ENCODE measurements around the gene LINC00632. TPM values are rescaled to one million over a fixed set of nuclear protein-coding genes. Genes with fewer than 3 reads are reported as not detected.

The LINC00632 gene
- total RNA-seq, 1 experiment from 2014 or later: 3.8 TPM

DNA sequence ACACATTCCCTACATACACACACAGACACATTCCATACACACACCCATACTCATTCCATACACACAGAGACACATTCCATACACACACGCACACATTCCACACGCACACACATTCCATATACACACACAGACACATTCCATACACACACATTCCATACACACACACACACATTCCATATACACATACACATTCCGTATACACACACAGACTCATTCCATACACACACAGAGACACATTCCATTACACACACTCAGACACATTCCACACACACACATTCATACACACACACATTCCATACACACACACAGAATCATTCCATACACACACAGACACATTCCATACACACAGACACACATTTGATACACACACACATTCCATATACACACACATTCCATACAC is 15.2 kb downstream of the LINC00632 start:
- Histone ChIP-seq H3K36me3 (no peaks in the 10 kb centered on the region), H3K9me3 (replicated peaks) (no peaks in the 10 kb centered on the region), H3K27ac (no peak overlapping the region), H3K27me3 (no peaks in the 10 kb centered on the region), H3K4me3 (no peak overlapping the region), H3K4me1 (no peaks in the 10 kb centered on the region)
- no peak for DNase-seq

DNA sequence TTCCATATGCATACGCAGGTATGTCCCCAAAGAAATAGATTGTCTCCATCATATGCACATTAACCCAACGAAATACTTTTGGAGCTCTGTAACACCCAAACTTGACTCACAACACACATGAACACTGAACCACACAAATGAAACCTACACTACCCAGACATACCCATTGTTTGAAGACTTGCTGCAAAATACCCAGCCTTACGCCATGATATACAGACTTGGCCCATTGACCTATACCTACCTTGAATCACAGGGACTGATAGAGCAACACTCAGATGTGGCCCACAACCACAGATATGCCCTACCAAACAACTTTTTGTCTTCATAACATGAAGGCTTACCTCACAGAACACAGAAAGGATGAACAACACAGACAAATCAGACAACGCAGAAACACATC is 15.9 kb downstream of the LINC00632 start:
- no peak for DNase-seq
- no peaks in the 10 kb centered on the region for H3K9me3 ChIP-seq (replicated peaks)
- H3K27ac ChIP-seq: no peak overlapping the region
- no peaks in the 10 kb centered on the region for H3K36me3 ChIP-seq
- H3K4me3 ChIP-seq: no peak overlapping the region
- H3K4me1 ChIP-seq: no peaks in the 10 kb centered on the region
- H3K27me3 ChIP-seq: no peaks in the 10 kb centered on the region

DNA sequence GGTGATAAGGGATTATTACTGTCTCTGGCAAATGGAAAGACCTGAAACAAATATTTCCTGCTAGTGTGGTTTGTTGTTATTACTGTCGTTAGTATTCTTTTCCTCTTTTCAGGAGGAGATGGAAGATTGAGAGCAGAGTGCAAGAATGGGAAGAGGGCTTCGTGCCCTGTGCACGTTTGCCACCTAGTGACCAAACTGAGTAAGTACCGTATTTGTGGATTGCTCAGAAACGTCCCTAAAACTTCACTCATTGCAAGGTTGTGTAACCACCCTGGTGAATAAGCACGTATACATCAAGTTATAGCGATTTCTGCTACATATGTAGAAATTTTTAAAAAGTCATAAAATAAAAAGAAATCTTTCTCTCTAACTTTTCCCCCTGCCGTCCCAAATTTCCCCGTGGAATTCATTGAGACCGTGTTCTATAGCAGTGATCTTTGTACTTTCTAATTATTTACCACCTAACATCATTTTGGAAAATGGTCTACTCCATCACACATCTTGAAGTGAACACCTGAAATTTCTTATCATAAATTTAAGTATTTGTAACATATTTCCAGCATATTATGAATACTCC is 24.3 kb downstream of the LINC00632 start:
- H3K4me3 ChIP-seq: no peak overlapping the region
- DNase-seq: peak; percentile 8 to 54
- H3K9me3 ChIP-seq (replicated peaks): no peaks in the 10 kb centered on the region
- H3K27ac ChIP-seq: no peak overlapping the region
- no peaks in the 10 kb centered on the region for H3K4me1 ChIP-seq
- H3K36me3 ChIP-seq: no peaks in the 10 kb centered on the region
- no peaks in the 10 kb centered on the region for H3K27me3 ChIP-seq

DNA sequence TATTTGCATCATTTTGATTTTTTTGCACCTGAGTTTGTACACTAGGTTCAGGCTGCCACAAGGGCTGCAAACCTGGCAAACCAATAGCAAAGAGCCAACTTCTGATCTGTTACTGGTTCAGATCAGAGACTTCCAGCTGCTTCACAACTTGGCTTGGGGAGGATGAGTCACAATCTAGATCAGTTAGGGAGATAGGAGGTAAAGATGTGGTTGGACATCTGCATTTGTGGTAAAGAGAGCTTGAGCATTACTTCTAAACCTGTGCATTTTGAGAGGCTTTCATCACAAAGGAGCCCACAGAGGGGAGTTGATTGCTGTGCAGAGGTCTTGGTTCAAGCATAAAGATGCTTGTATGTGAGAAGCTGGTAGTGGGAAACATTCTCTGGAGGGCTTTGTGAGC is 34.5 kb downstream of the LINC00632 start:
- Histone ChIP-seq H3K9me3 (replicated peaks) (no peaks in the 10 kb centered on the region), H3K36me3 (no peaks in the 10 kb centered on the region), H3K27ac (no peak overlapping the region), H3K4me1 (no peaks in the 10 kb centered on the region), H3K27me3 (no peaks in the 10 kb centered on the region), H3K4me3 (no peak overlapping the region)
- no peak for DNase-seq

DNA sequence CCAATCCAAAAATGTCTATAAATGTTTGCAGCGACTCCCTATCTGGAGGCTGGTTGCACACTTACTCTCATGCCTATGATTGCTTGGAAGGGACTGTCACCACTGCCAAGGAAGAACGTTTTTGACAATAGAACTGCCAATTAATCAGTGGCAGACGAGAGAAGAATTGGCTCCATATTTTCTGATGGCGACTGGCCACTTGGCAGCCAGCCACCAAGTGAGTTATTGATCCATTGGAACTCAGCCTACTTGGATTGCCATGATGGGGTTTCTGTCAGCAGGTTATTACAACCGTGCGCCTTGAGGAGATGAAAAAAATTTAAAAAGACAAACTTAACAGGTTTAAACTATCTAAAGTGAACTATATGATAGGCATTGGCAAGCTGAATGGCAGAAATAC is 47.4 kb downstream of the LINC00632 start:
- Histone ChIP-seq H3K4me3 (no peak overlapping the region), H3K36me3 (no peaks in the 10 kb centered on the region), H3K27me3 (no peaks in the 10 kb centered on the region), H3K27ac (no peak overlapping the region), H3K9me3 (replicated peaks) (no peaks in the 10 kb centered on the region), H3K4me1 (no peaks in the 10 kb centered on the region)
- DNase-seq: no peak

DNA sequence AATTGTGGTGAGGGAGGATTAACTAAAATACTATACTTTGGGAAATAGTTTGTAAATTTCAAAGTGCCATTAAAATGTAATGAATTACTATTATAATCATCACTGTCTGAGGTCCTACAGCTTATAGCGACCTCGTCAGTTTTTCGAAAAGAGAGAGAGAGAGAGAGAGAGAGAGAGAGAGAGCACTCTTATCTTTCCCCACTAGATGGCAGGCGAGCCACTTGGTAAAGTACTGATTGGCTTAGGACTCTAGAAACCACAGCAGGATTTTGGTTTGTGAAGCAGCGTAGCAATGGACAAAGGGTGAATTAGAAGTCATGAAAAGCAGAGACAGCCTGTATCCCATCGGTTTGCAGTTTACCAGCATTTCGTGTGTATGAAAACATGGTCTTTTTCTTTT is 52.5 kb downstream of the LINC00632 start:
- H3K9me3 ChIP-seq (replicated peaks): no peaks in the 10 kb centered on the region
- H3K4me3 ChIP-seq: no peak overlapping the region
- peak; percentile 30 to 60 for DNase-seq
- no peaks in the 10 kb centered on the region for H3K4me1 ChIP-seq
- no peaks in the 10 kb centered on the region for H3K36me3 ChIP-seq
- no peaks in the 10 kb centered on the region for H3K27me3 ChIP-seq
- H3K27ac ChIP-seq: no peak overlapping the region

DNA sequence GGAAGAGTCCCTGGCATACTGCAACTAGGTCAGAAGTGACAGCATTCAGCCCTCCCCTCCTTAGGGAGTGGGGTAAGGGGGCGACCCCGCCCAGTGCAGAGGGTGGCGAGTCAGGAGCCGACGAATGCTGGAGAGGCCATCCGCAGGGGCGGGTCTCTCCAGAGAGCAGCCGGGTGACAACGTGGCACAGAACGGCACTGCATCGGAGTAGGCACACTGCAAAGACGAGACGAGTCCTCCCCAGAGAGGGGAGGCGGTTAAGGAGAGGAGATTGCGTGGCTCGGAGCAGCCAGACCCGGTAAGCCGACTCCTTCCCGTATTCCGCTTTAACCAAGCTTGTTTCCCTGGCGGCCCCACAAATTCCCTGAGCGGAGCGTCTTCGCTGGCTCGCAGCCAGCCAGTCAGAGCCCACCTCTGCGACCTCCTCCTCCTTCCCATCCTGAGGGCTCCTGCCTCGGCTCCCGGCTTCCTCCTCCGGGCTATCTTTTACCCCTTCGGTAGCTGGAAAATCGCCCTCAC is 54.9 kb downstream of the LINC00632 start:
- no peaks in the 10 kb centered on the region for H3K9me3 ChIP-seq (replicated peaks)
- H3K27ac ChIP-seq: no peak overlapping the region
- no peaks in the 10 kb centered on the region for H3K27me3 ChIP-seq
- peak in 1 of 2 experiments; percentile 9 for DNase-seq
- no peaks in the 10 kb centered on the region for H3K4me1 ChIP-seq
- H3K36me3 ChIP-seq: no peaks in the 10 kb centered on the region
- H3K4me3 ChIP-seq: peak overlapping the region; percentile 27

DNA sequence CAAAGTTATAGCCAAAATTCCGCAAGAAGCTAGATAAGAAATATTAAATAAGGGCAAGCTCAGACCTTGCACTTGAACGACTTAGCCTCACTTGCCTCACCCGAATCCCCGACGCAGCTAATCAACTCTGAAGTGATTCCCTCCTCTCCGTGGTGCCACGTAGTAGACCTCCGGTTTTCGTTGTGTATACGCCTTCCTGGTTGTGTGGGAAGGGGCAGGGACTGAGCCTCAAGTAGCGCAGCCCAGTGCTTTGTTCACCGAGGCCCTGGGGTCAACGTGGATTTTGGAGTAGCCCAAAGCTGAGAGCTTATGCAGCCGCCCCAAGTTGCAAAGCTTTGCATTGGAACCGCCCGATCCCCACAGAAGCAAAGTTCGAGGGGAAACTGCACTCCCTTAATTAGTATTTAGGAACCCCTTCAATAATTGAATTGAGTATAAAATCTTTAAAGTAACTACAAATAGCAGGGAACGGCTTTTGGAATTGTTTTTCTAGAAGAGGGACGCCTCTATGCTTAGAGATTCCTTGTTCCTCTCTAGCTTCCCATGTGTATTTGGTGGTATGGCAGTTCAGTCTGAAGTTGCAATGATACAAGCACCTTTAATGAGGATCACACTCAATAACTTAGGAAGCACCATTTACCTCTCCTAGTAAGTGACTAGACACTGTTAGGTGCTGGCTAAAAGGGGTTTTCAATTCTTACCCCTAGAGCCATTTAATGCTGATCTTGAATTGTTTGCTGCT is 55.7 kb downstream of the LINC00632 start:
- no peaks in the 10 kb centered on the region for H3K9me3 ChIP-seq (replicated peaks)
- no peaks in the 10 kb centered on the region for H3K4me1 ChIP-seq
- no peak overlapping the region for H3K4me3 ChIP-seq
- H3K36me3 ChIP-seq: no peaks in the 10 kb centered on the region
- DNase-seq: no peak
- H3K27ac ChIP-seq: no peak overlapping the region
- no peaks in the 10 kb centered on the region for H3K27me3 ChIP-seq

DNA sequence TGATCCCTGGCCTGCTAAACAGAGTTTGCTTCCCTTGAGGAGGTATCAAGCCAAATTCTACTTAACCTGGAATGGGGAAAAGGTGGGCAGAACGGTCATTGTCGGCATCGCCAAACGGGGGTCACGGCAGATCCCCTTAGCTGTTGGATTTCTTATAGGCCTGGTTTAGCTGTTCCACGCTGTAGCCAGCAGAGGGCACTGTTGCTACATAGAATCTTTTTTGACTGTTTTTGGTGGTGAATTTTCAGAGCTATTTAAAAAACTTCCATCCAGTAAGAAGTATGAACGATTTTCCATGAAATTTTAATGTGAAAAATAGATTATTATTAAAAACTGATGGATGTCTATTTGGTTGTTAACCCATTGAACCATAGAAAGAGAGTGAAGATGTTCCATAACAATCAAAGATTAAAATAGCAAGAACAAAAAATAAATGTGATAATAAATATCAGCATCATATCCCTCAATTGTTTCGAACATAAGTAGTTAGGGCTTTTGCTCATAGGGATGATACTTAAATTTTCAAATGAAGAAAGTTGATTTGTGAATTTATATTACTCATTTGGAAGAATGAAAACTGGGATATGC is 56.6 kb downstream of the LINC00632 start:
- no peak overlapping the region for H3K4me3 ChIP-seq
- no peaks in the 10 kb centered on the region for H3K4me1 ChIP-seq
- no peaks in the 10 kb centered on the region for H3K36me3 ChIP-seq
- peak in 1 of 2 experiments; percentile 69 for DNase-seq
- H3K27me3 ChIP-seq: no peaks in the 10 kb centered on the region
- H3K9me3 ChIP-seq (replicated peaks): no peaks in the 10 kb centered on the region
- no peak overlapping the region for H3K27ac ChIP-seq

DNA sequence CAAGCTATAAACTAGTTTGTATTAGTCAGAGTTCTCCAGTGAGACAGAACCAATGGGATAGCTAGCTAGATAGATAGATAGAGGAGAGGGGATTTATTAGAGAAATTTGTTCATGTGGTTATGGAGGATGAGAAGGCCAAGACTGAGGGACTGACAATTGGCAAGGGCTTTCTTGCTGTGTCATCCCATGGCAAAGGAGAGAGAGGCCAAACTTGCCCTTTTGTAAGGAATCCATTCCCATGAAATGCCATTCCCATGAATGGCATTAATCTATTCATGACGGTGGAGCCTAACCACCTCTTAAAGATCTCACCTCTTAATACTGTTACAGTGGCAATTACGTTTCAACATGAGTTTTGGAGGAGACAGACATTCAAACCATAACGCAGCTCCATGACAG is 58.1 kb downstream of the LINC00632 start:
- no peak for DNase-seq
- Histone ChIP-seq H3K36me3 (no peaks in the 10 kb centered on the region), H3K9me3 (replicated peaks) (no peaks in the 10 kb centered on the region), H3K4me3 (no peak overlapping the region), H3K27me3 (no peaks in the 10 kb centered on the region), H3K4me1 (no peaks in the 10 kb centered on the region), H3K27ac (no peak overlapping the region)

DNA sequence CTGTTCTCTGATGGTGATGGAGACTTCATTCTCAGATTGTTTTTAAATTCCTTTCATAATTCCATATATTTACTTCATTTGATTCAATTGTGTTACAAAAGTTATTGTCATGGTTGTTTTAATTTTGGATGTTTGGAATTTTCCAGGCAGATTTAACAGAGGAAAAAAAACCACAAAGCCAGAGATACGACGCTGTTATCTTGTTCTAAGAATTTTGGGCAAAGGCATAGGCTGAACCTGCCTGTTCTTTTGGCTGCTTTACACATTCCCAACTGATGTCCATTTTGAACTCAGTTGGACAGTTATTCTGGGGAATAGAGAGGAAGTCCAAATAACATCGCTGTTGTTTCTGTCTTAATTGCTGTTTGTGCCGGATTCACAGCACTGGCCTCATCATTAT is 65.7 kb downstream of the LINC00632 start:
- no peaks in the 10 kb centered on the region for H3K9me3 ChIP-seq (replicated peaks)
- H3K27me3 ChIP-seq: no peaks in the 10 kb centered on the region
- H3K27ac ChIP-seq: no peak overlapping the region
- no peak overlapping the region for H3K4me3 ChIP-seq
- no peaks in the 10 kb centered on the region for H3K36me3 ChIP-seq
- no peak for DNase-seq
- no peaks in the 10 kb centered on the region for H3K4me1 ChIP-seq

DNA sequence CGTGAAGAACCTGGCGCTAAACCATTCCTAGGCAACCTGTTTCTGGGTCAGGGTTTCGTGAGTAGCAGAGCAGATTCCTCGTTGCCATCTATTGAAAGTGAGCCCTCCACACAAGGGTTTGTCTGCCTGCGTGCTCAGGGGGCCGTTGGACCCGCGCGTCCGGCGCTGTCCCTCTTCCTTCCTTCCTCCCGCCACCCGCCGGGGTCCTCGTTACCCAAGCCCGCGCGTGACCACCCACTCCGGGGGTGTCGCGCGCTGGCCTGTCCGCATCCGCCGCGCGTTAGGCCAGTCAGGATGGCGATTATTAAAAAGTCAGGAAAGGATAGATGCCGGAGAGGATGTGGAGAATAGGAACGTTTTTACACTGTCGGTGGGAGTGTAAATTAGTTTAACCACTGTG is 66.8 kb downstream of the LINC00632 start:
- H3K27ac ChIP-seq: no peak overlapping the region
- no peaks in the 10 kb centered on the region for H3K27me3 ChIP-seq
- H3K4me3 ChIP-seq: no peak overlapping the region
- H3K36me3 ChIP-seq: no peaks in the 10 kb centered on the region
- no peaks in the 10 kb centered on the region for H3K4me1 ChIP-seq
- no peak for DNase-seq
- no peaks in the 10 kb centered on the region for H3K9me3 ChIP-seq (replicated peaks)

DNA sequence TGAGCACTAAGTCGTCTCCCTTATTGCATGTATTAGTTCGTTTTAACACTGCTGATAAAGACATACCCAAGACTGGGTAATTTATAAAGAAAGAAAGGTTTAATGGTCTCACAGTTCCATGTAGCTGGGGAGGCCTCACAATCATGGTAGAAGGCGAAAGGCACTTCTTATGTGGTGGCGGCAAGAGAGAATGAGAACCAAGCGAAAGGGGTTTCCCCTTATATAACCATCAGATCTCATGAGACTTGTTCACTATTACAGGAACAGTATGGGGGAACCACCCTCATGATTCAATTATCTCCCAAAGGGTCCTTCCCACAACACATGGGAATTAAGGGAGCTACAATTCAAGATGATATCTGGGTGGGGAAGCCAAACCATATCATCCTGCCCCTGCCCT is 85.1 kb downstream of the LINC00632 start:
- Histone ChIP-seq H3K27me3 (no peaks in the 10 kb centered on the region), H3K4me1 (no peaks in the 10 kb centered on the region), H3K27ac (no peak overlapping the region), H3K9me3 (replicated peaks) (no peaks in the 10 kb centered on the region), H3K36me3 (no peaks in the 10 kb centered on the region), H3K4me3 (no peak overlapping the region)
- DNase-seq: no peak

DNA sequence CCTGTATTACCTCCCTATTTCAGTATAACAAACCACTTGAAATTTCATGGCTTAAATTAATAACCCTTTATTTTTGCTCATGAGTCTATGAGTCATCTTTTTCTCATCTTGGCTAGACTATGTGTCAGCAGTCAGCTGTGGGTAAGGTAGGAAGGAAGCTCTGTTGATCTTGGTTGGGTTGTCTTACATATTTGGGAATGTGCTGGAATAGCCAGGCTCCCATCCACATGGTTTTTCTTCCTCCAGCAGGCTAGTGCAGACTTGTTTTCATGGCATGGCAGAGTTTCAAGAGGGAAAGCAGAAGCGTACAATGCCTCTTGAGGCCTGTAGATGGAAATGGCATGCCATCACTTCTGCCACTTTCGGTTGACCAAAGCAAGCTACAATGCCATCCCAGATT is 89.7 kb downstream of the LINC00632 start:
- no peak for DNase-seq
- Histone ChIP-seq H3K36me3 (no peaks in the 10 kb centered on the region), H3K9me3 (replicated peaks) (no peaks in the 10 kb centered on the region), H3K4me3 (no peak overlapping the region), H3K27me3 (no peaks in the 10 kb centered on the region), H3K4me1 (no peaks in the 10 kb centered on the region), H3K27ac (no peak overlapping the region)

DNA sequence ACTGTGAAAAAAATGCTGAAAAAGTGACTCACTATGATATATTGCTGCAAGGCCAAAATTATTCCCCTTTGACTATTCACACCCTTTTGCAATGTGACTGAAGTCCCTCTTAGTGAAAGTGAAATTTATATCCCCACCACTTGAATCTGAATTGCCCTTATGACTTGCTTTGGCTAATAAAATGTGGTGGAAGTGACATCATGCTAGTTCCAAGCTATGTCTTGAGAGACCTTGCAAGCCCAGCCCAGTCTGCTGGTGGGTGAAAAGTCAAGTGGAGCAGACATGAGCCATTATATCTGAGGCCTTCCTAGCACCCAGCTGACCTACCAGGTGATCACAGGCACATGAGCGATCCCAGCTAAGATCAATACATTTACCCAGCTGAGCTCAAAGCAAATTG is 94.7 kb downstream of the LINC00632 start:
- Histone ChIP-seq H3K36me3 (no peaks in the 10 kb centered on the region), H3K27me3 (no peaks in the 10 kb centered on the region), H3K4me1 (no peaks in the 10 kb centered on the region), H3K9me3 (replicated peaks) (no peaks in the 10 kb centered on the region), H3K27ac (no peak overlapping the region), H3K4me3 (no peak overlapping the region)
- no peak for DNase-seq

Measured in SJCRH30 (cell line).